ENCODE data around the gene ERAL1. TPM values are rescaled to one million over a fixed set of nuclear protein-coding genes. Genes with fewer than 3 reads are reported as not detected.
"Not testable (repeated sequence)": the region's sequence is repeated elsewhere in the genome, so short reads cannot be mapped to it uniquely, and the experiment has no call there.

The ERAL1 gene
- polyA plus RNA-seq, 10 donors, result 35.1 to 54.6 (median 43.1) TPM

DNA sequence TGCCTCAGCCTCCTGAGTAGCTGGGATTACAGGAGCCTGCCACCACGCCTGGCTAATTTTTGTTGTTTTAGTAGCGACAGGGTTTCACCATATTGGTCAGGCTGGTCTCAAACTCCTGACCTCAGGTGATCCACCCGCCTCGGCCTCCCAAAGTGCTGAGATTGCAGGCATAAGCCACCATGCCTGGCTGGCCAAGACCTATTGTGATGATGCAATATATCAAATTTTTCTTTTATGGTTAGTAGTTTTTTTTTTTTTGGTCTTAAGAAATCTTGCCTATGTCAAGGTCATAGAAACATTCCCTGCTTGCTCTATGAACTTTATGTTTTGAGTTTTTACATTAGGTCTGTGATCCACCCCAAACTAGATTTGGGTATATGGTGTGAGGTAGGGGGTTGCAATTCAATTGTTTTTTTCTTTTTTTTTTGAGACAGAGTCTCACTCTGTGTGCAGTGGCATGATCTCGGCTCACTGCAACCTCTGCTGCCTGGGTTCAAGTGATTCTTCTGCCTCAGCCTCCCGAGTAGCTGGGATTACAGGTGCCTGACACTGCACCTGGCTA, 22.4 kb downstream of the ERAL1 start:
- not testable (repeated sequence) for DNase-seq

GRCh38 chr17:28878158-28878910, 23.5 kb downstream of the ERAL1 start:
- no peak for DNase-seq

GRCh38 chr17:28878981-28879380, 24.2 kb downstream of the ERAL1 start:
- peak in 1 of 3 donors; percentile 22 for DNase-seq

DNA sequence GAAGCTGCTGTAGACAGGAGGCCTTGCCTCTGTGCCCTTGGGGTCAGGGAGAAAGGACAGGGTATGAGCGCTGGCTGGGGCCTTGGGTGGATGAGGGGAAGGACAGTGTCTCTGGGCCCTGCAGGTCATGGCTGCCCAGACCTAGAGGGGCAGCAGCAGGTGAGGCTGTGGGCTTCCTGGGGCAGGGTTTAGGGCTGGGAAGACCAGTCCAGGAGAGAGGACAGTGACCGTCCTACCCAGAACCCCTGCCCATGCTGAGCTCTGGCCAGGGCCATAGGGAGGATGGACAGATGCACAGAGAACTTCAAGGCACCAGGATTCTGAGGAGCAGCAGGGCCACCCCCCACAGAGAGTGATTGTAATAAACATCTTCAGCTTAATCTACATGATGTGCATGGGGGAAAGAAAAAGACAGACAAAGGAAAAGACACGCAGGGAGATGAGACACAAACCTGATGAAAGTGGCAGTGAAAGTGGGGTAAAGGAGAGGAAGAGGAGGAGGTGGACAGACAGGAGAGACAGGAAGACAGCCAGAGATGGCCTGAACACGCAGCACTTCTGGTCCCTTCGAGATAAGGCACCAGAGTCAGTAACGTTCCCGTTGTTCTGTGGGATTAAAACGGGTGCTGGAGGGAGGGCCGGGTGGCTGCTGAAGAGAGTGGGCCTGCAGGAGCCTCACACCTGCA, 25.2 kb downstream of the ERAL1 start:
- no peak for DNase-seq

GRCh38 chr17:28880572-28880945, 25.7 kb downstream of the ERAL1 start:
- DNase-seq, result no peak

GRCh38 chr17:28881533-28882056, 26.8 kb downstream of the ERAL1 start:
- DNase-seq, result no peak

DNA sequence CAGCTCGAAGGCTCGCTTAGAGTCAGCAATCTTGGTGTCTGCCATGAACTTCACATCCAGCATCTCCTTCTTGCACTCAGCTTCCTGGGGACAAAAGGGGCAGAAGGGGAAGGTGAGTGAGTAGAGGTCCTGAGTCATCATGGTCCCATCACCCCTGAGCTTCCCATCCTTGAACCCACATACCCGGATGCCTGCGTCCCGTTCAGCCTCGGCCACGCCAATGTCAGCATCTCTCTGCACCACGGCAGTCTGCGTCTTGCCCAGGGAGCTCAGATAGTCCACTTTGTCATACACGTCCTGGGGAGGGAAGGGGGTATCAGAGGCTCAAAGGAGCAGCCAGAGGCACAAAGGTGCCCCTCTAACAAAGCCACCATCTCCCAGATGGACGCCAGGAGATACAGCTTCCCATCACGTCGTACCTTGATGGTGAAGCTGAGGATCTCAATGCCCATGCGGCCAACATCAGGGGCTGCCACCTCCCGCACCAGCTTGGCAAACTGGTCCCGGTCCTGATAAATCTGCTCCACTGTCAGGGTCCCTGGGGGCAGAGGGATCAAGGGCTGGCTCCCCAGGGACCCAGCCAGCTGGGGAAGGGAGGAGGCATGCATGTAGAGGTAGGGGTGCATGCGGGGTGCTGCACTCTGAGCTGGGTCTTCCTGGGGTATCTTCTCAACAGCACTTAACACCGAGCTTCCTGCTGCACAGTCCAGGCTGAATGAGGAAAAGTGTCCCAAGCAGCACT, 27.5 kb downstream of the ERAL1 start:
- DNase-seq, result no peak

GRCh38 chr17:28883967-28884702, 29.3 kb downstream of the ERAL1 start:
- DNase-seq, result no peak

- no peak for DNase-seq
Measured at GRCh38 chr17:28885363-28885762, 30.5 kb downstream of the ERAL1 start.

DNA sequence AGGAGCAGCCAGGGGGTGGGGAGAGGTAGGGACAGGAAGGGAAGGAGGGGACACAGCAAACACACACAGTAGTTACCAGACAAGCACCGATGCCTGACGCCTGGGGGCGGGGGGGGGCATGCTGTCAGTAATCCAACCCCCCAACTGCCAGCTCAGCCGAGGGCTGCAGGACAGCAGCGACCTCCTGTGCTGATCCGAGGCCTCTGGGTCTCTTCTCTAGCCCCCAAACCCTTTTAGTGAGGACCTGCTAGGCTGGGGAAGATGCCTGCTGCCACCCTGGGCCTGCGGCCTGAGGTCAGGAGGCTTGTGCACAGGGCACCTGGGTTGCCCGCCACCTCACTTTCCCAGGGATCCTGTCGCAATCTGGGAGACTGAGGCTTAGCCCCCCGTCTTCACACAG, 31.1 kb downstream of the ERAL1 start:
- no peak for DNase-seq

GRCh38 chr17:28887871-28888471, 33.2 kb downstream of the ERAL1 start:
- no peak for DNase-seq

DNA sequence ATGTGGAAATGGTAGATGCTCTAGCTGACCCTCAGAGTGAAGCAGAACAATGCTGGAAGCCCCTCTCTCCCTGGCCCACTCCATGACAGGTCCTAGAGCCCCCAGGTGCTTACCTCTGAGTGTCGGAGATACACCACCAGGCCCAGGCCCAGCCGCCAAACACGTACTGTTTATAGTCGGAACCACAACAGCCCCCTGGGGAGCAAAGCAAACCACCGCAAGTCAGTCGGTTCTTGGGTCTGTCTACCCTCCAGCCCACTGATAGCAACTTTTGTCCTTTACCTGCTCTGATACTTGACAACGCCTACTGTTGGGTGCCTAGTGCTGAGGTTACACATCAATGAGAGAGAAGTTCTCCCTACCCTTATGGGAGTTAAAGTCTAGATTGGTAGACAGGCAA, 34.0 kb downstream of the ERAL1 start:
- DNase-seq, result no peak

DNA sequence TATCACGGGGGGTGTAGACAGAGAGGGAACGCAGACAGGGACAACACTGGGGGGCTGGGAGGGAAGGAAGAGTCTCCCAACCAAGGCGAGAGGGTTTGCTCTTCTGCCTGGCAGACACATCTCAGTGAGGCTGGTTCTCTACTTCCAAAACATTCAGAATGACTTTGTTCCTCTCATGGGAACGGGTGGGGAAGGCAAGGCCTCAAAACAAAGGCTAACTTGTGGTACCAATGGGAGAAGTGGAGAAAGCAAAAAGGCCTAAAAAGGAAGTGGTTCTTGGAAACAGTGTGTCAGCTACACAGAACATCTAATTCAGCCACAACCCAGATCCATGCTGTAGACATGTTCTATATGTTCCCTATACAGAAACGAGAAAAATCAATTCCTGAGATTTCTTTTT, 35.2 kb downstream of the ERAL1 start:
- no peak for DNase-seq

- no peak for DNase-seq
Measured at GRCh38 chr17:28891201-28891600, 36.4 kb downstream of the ERAL1 start.

DNA sequence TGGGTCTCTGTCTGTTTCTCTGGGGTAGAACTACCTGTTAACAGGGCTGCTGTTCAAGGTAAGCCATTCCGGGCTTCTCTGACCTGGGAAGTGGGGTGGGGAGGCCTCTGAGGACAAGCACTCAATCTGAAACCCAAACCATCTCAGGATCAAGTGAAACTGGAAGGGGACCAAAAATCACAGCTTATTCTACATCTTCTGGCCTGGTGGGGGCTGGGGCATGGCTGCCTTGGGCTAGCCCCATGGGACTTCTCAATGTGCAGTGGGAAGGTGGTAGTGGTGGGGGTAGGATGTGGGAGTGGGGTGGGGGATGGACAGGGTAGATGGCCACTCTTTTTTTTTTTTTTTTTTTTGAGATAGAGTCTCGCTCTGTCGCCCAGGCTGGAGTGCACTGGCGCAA, 37.2 kb downstream of the ERAL1 start:
- no peak for DNase-seq

GRCh38 chr17:28893248-28894183, 38.7 kb downstream of the ERAL1 start:
- not testable (repeated sequence) for DNase-seq

- DNase-seq, result no peak
Measured at GRCh38 chr17:28895794-28896447, 41.1 kb downstream of the ERAL1 start.

- DNase-seq, result peak in 1 of 3 donors; percentile 20
Measured at GRCh38 chr17:28896491-28896883, 41.7 kb downstream of the ERAL1 start.

All from muscle of back (tissue), 11 donors.